ENCODE data around the gene ANKRD50. TPM values are rescaled to one million over a fixed set of nuclear protein-coding genes. Genes with fewer than 3 reads are reported as not detected.

Gene ANKRD50
- total RNA-seq, 1 experiment from 2014 or later: 14.3 TPM

DNA sequence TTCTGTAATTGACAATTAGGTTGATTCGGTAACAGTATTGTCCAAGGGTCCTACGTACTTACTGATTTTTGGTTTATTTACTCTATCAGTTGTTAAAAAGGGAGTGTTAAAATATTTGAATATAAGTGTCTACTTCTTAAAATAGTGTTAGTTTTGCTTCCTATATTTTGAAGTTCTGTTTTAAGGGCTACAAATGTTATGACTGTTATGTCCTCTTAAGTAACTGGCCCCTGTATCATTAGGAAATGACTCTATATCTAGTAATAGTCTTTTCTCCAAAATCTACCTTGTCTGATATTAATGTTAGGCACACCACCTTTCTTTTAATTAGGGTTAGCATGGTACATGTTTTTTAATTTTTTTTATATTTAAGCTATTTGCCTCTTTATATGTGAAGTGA, 30.1 kb downstream of the ANKRD50 start:
- POLR2A ChIA-PET: no interaction called here
- CTCF ChIA-PET: no interaction called here
- ATAC-seq (no peak), DNase-seq (ENCODE audit: low read depth, low spot score) (no peak)
- TF ChIP-seq TCF7L2 (IDR thresholded peaks at IDR 0.05; ENCODE audit: low read depth, low read length): no peak
- no peak overlapping the region for H3K27ac ChIP-seq (ENCODE audit: low read length)
- intact Hi-C loops (cut with micrococcal nuclease; ENCODE audit: unreplicated experiment): no loop called here
- H3K4me1 ChIP-seq (ENCODE audit: control insufficient read depth, insufficient read depth, low read length): no peaks in the 10 kb centered on the region
- peaks cover 2% of the 10 kb centered on the region; the same call in 1 of the 2 replicates for H3K36me3 ChIP-seq (ENCODE audit: control insufficient read depth, insufficient read depth, low read length)
- in situ Hi-C loops (cut with HindIII; ENCODE audit: low pct_unique_long_range_greater_than_20kb, low sequenced_read_pairs): no loop called here
- H3K9me3 ChIP-seq (ENCODE audit: control insufficient read depth, insufficient read depth, low read depth, low read length): no peaks in the 10 kb centered on the region
- H3K27me3 ChIP-seq (ENCODE audit: control insufficient read depth, insufficient read depth, low read length): no peaks in the 10 kb centered on the region
- no TSS peak for BruUV-seq (replicated peaks)
- H3K4me3 ChIP-seq (ENCODE audit: low read depth in 2 of 2, low read length in 2 of 2): no peak overlapping the region

DNA sequence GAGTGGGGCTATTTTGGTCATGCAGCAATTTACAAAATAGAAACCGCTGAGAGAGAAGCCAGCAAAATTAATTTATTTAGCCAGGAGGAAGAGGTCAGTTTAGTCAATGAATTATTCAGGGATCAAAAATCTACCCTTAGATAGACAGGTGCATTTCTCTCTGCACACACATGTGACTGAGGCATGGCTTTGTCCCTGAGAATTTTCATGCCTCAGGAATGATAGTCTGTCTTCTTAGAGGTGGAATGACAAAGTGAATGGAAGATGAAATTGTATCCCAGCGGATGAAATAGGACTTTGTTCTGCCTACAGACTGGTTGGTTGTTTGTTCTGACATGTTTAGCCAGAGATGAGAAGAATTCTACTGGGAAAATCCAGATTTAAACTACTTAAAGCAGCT, 46.0 kb downstream of the ANKRD50 start:
- H3K27me3 ChIP-seq (ENCODE audit: control insufficient read depth, insufficient read depth, low read length): no peaks in the 10 kb centered on the region
- in situ Hi-C loops (cut with HindIII; ENCODE audit: low pct_unique_long_range_greater_than_20kb, low sequenced_read_pairs): no loop called here
- no peaks in the 10 kb centered on the region; the same call in 1 of the 2 replicates for H3K36me3 ChIP-seq (ENCODE audit: control insufficient read depth, insufficient read depth, low read length)
- no peaks in the 10 kb centered on the region for H3K9me3 ChIP-seq (ENCODE audit: control insufficient read depth, insufficient read depth, low read depth, low read length)
- ChIA-PET POLR2A (no interaction called here), CTCF (no interaction called here)
- TF ChIP-seq POLR2AphosphoS5 (IDR thresholded peaks at IDR 0.05; ENCODE audit: low read depth, low read length): no peak
- no peak for TF ChIP-seq SIN3A (IDR thresholded peaks at IDR 0.05; ENCODE audit: borderline replicate concordance, insufficient read depth, low read depth, low read length)
- TF ChIP-seq TCF7L2 (IDR thresholded peaks at IDR 0.05; ENCODE audit: low read depth, low read length): no peak
- TF ChIP-seq, protein P1, sequence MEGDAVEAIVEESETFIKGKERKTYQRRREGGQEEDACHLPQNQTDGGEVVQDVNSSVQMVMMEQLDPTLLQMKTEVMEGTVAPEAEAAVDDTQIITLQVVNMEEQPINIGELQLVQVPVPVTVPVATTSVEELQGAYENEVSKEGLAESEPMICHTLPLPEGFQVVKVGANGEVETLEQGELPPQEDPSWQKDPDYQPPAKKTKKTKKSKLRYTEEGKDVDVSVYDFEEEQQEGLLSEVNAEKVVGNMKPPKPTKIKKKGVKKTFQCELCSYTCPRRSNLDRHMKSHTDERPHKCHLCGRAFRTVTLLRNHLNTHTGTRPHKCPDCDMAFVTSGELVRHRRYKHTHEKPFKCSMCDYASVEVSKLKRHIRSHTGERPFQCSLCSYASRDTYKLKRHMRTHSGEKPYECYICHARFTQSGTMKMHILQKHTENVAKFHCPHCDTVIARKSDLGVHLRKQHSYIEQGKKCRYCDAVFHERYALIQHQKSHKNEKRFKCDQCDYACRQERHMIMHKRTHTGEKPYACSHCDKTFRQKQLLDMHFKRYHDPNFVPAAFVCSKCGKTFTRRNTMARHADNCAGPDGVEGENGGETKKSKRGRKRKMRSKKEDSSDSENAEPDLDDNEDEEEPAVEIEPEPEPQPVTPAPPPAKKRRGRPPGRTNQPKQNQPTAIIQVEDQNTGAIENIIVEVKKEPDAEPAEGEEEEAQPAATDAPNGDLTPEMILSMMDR (IDR thresholded peaks at IDR 0.05): no peak
- TF ChIP-seq, protein P2, sequence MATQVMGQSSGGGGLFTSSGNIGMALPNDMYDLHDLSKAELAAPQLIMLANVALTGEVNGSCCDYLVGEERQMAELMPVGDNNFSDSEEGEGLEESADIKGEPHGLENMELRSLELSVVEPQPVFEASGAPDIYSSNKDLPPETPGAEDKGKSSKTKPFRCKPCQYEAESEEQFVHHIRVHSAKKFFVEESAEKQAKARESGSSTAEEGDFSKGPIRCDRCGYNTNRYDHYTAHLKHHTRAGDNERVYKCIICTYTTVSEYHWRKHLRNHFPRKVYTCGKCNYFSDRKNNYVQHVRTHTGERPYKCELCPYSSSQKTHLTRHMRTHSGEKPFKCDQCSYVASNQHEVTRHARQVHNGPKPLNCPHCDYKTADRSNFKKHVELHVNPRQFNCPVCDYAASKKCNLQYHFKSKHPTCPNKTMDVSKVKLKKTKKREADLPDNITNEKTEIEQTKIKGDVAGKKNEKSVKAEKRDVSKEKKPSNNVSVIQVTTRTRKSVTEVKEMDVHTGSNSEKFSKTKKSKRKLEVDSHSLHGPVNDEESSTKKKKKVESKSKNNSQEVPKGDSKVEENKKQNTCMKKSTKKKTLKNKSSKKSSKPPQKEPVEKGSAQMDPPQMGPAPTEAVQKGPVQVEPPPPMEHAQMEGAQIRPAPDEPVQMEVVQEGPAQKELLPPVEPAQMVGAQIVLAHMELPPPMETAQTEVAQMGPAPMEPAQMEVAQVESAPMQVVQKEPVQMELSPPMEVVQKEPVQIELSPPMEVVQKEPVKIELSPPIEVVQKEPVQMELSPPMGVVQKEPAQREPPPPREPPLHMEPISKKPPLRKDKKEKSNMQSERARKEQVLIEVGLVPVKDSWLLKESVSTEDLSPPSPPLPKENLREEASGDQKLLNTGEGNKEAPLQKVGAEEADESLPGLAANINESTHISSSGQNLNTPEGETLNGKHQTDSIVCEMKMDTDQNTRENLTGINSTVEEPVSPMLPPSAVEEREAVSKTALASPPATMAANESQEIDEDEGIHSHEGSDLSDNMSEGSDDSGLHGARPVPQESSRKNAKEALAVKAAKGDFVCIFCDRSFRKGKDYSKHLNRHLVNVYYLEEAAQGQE (IDR thresholded peaks at IDR 0.05; ENCODE audit: insufficient read depth in 1 of 2, low read depth in 2 of 2, low read length in 1 of 2): no peak
- intact Hi-C loops (cut with micrococcal nuclease; ENCODE audit: unreplicated experiment): no loop called here
- H3K4me1 ChIP-seq (ENCODE audit: control insufficient read depth, insufficient read depth, low read length): no peaks in the 10 kb centered on the region
- no TSS peak for BruUV-seq (replicated peaks)
- no peak for DNase-seq (ENCODE audit: low read depth, low spot score)
- H3K4me3 ChIP-seq (ENCODE audit: low read depth in 2 of 2, low read length in 2 of 2): no peak overlapping the region
- H3K27ac ChIP-seq (ENCODE audit: low read length): no peak overlapping the region
- no peak for ATAC-seq

DNA sequence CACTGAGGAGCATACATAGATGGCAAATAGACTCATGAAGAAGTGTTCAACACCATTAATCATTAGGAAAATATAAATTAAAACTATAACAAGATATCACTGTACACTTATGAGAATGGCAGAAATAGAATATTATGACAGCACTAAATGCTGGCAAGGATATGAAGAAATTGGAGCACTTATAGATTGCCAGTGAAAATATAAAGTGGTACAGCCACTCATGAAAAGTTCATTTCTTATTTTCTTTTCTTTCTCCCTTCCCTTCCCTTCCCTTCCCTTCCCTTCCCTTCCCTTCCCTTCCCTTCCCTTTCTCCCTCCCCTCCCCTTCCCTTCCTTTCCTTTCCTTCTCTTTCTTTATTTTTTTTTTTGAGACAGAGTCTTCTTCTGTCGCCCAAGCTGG, 53.7 kb downstream of the ANKRD50 start:
- Histone ChIP-seq H3K4me1 (ENCODE audit: control insufficient read depth, insufficient read depth, low read length) (no peaks in the 10 kb centered on the region), H3K27ac (ENCODE audit: low read length) (no peak overlapping the region), H3K36me3 (ENCODE audit: control insufficient read depth, insufficient read depth, low read length) (no peaks in the 10 kb centered on the region), H3K4me3 (ENCODE audit: low read depth in 2 of 2, low read length in 2 of 2) (no peak overlapping the region), H3K9me3 (ENCODE audit: control insufficient read depth, insufficient read depth, low read depth, low read length) (no peaks in the 10 kb centered on the region), H3K27me3 (ENCODE audit: control insufficient read depth, insufficient read depth, low read length) (no peaks in the 10 kb centered on the region)
- no peak for ATAC-seq
- ChIA-PET POLR2A (no interaction called here), CTCF (no interaction called here)
- TF ChIP-seq TCF7L2 (IDR thresholded peaks at IDR 0.05; ENCODE audit: low read depth, low read length) (no peak), SIN3A (IDR thresholded peaks at IDR 0.05; ENCODE audit: borderline replicate concordance, insufficient read depth, low read depth, low read length) (no peak), POLR2AphosphoS5 (IDR thresholded peaks at IDR 0.05; ENCODE audit: low read depth, low read length) (no peak)
- TF ChIP-seq, protein P1 (IDR thresholded peaks at IDR 0.05): no peak
- TF ChIP-seq, protein P2 (IDR thresholded peaks at IDR 0.05; ENCODE audit: insufficient read depth in 1 of 2, low read depth in 2 of 2, low read length in 1 of 2): no peak
- BruUV-seq (replicated peaks): no TSS peak
- in situ Hi-C loops (cut with HindIII; ENCODE audit: low pct_unique_long_range_greater_than_20kb, low sequenced_read_pairs) (no loop called here), intact Hi-C loops (cut with micrococcal nuclease; ENCODE audit: unreplicated experiment) (no loop called here)
- no peak for DNase-seq (ENCODE audit: low read depth, low spot score)

All from Panc1 (cell line).